ENCODE data around the gene HOPX.
"Not testable (repeated sequence)": the region's sequence is repeated elsewhere in the genome, so short reads cannot be mapped to it uniquely, and the experiment has no call there.

The HOPX gene

DNA sequence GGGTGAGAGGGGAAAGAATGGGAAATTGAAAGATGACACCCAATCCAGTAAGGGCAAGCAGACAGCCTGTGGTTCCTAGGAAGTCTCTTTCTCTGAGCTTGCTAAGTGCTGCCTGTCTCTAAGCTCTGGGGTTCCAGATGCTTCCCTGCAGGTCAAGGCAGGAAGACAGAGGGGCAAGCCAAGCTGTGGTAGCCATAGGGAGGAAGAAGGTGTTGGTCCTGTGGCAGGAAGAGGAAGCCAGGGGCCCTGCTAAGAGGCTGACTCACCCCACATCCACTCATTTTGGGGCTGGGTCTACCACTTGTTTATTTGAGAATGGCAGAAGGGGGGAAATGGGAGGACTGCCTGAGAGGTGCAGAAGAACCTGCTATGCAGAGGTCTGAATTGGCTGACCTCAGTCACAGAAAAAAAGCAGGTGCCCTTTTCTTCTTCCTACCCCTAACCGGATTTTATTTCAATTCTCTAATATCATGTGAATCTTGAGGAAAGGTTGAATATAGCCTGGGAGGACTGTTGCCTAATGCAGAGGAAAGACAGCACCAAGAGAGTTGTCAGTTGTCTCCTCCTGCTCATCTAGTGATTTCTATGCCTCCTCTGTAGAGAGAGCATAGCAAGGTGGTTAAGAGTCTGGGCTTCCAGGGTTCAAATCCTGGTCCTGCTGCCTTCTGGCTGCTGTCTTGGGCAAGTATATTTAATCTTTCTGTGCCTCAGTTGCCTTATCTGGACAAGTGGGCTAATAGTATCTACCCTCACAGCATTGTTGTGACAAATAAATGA is 27.4 kb downstream of the HOPX start:
- Mint-ChIP-seq H3K27me3 (peaks cover 38% of the 10 kb centered on the region), H3K4me1 (peaks cover 45% of the 10 kb centered on the region), H3K9me3 (no peaks in the 10 kb centered on the region), H3K27ac (no peak overlapping the region), H3K36me3 (no peaks in the 10 kb centered on the region), H3K4me3 (no peak overlapping the region)
- ATAC-seq = no peak

DNA sequence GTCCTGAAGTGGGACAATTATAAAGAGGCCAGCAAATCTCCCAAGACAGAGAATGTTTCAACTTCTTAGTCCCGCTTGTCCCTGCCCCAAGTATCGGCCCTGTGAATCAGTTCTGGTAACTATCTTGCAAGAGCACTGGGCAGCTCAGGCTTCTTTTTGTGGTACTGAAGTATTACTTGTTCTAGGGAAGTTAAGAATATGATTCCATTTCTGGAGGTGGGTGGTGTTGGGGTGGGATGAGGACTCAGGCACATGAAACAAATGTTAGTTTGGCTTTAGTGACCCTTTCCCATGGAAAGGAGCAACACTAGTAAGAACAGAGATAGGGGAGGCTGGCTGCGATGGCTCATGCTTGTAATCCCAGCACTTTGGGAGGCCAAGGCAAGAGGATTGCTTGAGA is 28.9 kb downstream of the HOPX start:
- ATAC-seq = no peak
- H3K9me3 Mint-ChIP-seq = no peaks in the 10 kb centered on the region
- peaks cover 45% of the 10 kb centered on the region for H3K4me1 Mint-ChIP-seq
- H3K36me3 Mint-ChIP-seq = no peaks in the 10 kb centered on the region
- peaks cover 24% of the 10 kb centered on the region for H3K27me3 Mint-ChIP-seq
- no peak overlapping the region for H3K4me3 Mint-ChIP-seq
- H3K27ac Mint-ChIP-seq = no peak overlapping the region

DNA sequence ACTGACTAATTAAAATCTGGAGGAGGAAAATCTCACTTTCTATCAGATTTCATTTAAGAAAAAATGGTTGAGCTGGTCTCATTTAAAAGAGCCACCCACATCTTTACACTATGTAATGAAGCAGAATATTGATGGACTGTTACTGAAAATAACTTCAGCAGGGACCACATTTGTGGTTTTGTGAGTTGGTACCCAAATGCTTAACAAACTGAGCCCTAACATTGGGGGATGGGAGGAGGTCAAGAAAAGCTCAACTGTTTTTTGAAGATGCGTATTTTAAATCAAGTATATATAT is 30.1 kb downstream of the HOPX start:
- Mint-ChIP-seq H3K27ac (no peak overlapping the region), H3K36me3 (no peaks in the 10 kb centered on the region), H3K27me3 (peaks cover 14% of the 10 kb centered on the region), H3K4me1 (peaks cover 38% of the 10 kb centered on the region), H3K9me3 (peaks cover 5% of the 10 kb centered on the region), H3K4me3 (no peak overlapping the region)
- ATAC-seq = no peak

DNA sequence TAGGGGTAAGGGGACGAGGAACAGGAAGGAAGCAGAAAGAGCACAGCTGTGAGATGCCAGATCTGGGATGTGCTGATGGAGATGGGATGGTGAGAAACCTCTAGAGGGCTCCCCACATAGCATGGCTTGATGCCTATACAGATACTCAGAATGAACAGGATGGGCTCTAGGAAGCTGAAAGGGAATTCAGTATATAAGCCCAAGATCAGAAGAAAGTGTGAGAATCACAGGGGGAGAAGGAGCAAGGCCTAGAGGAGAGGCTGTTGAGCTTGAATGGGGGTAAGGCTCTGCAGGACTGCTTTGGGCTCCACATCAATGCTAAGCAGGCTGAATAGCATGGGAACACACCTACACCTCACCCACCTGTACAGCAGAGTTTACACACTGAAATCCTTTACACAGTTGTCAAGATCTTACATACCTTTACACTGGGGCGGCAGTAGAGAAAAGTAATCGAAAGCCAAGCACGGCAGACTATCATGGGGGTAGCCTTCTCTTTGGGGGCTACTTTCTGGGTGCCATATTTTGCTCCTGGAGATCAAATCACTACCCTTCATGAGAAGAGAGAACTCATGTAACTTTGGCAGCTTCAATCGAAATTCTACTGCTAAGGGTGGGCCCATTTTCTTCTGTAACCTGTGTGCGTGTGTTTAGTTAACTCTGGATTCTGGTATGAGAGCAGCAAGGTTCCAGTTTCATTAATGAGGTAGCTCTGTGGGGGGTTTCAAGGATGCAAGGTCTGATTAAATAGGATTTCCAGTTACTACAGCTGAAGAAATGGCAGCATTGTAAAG is 30.6 kb downstream of the HOPX start:
- peaks cover 7% of the 10 kb centered on the region for H3K9me3 Mint-ChIP-seq
- ATAC-seq = peak; percentile 9
- no peaks in the 10 kb centered on the region for H3K36me3 Mint-ChIP-seq
- peak overlapping the region; percentile 15 for H3K27ac Mint-ChIP-seq
- no peak overlapping the region for H3K4me3 Mint-ChIP-seq
- peaks cover 36% of the 10 kb centered on the region for H3K4me1 Mint-ChIP-seq
- peaks cover 12% of the 10 kb centered on the region for H3K27me3 Mint-ChIP-seq

DNA sequence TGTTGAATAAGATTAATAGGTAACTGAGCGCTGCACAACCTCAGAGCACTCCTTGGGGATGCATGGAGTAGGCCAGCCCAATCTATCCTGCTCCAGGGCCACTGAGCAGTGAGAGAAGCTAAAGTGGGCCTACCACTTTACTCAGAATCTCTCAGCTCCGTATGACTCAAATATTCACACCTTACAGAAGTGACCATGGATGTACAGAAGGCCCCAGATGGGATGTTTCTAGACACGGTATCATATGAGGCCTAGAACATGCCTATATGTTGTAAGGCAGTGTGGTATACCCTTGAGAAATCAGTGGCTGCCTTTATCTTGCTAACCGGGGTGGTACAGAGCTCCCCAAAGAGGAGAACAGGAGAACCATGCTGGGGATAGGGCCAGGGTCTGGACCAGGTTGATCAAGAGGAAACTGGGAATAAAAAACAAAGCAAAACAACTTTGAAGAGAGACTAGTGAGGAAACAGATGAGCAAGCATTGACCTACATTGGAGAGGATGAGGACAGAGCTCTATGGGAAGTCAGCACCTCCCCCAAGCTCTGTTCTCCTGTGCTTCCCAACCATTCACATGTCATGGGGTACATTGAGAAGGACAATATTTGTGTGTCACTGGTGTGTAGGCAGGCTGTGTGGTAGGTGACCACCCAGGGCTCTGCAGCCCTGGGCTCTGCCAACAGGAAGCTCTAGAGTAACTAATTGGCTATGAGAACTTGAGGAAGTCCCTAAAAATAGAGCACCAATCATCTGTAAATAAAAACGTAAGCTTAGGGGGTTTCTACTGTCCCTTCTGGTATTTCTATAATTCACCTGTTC is 31.4 kb downstream of the HOPX start:
- peak; percentile 35 for ATAC-seq
- Mint-ChIP-seq H3K4me1 (peaks cover 28% of the 10 kb centered on the region), H3K36me3 (no peaks in the 10 kb centered on the region), H3K27ac (peak overlapping the region; percentile 15), H3K9me3 (peaks cover 7% of the 10 kb centered on the region), H3K27me3 (peaks cover 3% of the 10 kb centered on the region), H3K4me3 (no peak overlapping the region)

DNA sequence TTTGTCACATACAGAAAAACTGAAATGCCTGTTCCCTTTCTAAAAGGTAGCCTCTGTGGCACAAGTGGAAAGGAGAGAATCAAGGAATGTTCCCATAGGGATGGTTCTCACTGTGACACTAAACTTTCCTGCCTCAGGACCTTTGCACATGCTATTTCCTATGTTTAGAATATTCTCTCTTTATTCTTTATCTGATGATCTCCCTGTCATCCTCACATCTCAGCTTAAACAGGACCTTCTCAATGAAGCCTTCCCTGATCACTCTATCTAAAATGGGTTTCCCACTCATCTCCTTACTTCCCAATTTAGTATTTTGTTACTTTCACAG is 32.3 kb downstream of the HOPX start:
- H3K27me3 Mint-ChIP-seq = no peaks in the 10 kb centered on the region
- H3K36me3 Mint-ChIP-seq = no peaks in the 10 kb centered on the region
- H3K27ac Mint-ChIP-seq = no peak overlapping the region
- H3K9me3 Mint-ChIP-seq = peaks cover 7% of the 10 kb centered on the region
- peaks cover 24% of the 10 kb centered on the region for H3K4me1 Mint-ChIP-seq
- no peak overlapping the region for H3K4me3 Mint-ChIP-seq
- no peak for ATAC-seq

DNA sequence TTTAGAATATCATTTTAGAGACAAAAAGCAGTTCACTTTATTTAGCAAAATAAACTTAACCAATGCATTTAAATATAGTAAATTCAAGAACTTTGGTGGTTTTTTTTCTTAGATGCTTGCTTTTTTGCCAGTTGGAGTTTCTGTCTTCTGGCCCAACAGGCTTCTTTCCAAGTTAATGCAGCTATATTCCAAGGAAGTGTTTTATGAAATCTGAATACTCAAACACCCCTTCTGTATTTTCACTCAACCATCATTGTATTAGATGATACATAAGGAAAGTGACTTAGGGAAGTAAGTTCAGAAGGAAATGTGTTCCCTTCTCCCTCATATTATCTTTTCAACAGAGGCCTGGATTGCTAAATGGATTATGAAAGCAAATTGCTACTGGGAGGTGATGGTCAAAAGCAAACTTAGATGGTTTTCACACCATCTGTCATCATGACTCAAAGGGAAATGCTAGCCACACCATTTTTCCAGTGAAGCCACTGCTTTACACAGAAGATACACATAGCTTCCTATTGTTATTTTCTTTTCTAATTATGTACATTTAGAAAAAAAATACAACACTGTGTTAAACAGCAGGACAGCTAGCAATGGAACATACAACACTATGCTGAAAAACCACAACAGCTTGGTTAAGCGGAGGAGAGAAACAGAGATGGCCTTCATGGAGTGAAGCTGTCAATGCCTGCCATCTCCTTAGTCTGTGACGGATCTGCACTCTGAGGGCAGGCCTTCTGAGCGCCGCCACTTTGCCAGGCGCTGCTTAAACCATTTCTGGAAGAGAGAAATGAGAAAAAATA is 32.9 kb downstream of the HOPX start:
- Mint-ChIP-seq H3K4me1 (peaks cover 18% of the 10 kb centered on the region), H3K9me3 (peaks cover 7% of the 10 kb centered on the region), H3K27me3 (no peaks in the 10 kb centered on the region), H3K4me3 (no peak overlapping the region), H3K27ac (no peak overlapping the region), H3K36me3 (no peaks in the 10 kb centered on the region)
- ATAC-seq = no peak

DNA sequence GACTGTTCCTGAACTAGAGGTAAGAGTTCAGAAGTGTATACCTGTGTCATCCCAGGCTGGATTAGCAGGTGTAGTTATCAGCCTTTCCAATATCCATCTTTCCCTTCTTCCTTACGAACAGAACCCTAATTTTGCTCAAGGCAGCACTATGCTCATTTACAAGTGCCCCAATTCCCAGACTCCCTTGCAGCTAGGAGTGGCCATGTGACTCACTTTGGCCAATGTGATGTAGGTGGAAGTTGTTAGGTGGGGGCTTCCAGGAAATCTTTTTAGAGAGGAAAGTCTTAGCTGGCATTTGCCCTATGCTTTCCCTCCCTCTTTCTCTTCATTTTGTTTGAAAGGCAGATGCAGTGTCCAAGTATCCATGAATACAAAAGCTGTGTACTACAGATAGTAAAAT is 34.8 kb downstream of the HOPX start:
- Mint-ChIP-seq H3K27me3 (no peaks in the 10 kb centered on the region), H3K27ac (no peak overlapping the region), H3K4me3 (no peak overlapping the region), H3K9me3 (peaks cover 7% of the 10 kb centered on the region), H3K36me3 (no peaks in the 10 kb centered on the region), H3K4me1 (peaks cover 18% of the 10 kb centered on the region)
- ATAC-seq = no peak

DNA sequence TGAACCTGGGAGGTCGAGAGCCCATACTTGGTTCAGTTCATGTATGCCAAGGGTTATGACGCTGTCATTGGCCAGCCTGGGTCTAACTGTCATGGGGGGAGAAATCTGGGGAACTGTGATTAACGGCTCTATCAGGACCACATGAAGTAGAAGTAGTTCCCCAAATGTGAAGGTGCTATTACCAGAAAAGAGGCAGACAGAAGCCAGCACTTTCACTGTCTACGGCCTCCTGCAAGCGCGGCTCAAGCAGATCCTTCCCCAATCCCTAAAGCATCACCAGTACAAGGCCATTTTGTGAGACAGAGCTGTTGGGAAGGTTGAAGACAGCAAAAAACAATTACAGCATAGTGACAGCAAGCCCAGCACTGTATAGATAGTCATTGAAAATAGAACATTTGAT is 37.5 kb downstream of the HOPX start:
- Mint-ChIP-seq H3K27me3 (no peaks in the 10 kb centered on the region), H3K36me3 (no peaks in the 10 kb centered on the region), H3K27ac (no peak overlapping the region), H3K4me3 (no peak overlapping the region), H3K9me3 (peaks cover 7% of the 10 kb centered on the region), H3K4me1 (no peaks in the 10 kb centered on the region)
- ATAC-seq = no peak

DNA sequence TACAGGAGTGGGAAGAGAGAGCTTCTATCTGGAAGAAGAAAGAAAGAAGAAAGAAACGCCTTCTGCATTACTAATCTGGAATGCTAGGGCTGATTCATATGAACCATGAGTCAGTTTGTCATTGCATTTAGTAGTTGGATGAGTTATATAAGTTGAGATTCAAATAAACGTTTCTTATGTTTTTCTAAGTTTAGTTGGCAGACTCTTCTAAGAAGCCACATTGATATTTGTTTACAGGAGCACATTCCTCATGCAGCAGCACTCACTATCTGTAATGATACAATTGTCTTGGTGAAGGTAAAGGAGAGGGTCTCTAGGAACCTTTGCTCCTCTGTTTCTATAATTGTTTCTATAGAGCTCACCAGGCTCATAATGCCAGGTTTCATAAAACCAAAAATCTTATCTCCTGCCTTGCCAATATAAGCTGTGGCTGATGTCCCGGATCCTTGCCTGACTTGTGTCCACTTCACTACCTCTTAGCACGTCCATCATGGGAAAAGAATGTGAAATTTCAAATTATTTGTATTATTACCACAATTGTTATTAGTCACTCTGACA is 39.5 kb downstream of the HOPX start:
- H3K27me3 Mint-ChIP-seq = no peaks in the 10 kb centered on the region
- no peak overlapping the region for H3K4me3 Mint-ChIP-seq
- H3K9me3 Mint-ChIP-seq = peaks cover 6% of the 10 kb centered on the region
- no peaks in the 10 kb centered on the region for H3K4me1 Mint-ChIP-seq
- no peak overlapping the region for H3K27ac Mint-ChIP-seq
- ATAC-seq = no peak
- no peaks in the 10 kb centered on the region for H3K36me3 Mint-ChIP-seq

DNA sequence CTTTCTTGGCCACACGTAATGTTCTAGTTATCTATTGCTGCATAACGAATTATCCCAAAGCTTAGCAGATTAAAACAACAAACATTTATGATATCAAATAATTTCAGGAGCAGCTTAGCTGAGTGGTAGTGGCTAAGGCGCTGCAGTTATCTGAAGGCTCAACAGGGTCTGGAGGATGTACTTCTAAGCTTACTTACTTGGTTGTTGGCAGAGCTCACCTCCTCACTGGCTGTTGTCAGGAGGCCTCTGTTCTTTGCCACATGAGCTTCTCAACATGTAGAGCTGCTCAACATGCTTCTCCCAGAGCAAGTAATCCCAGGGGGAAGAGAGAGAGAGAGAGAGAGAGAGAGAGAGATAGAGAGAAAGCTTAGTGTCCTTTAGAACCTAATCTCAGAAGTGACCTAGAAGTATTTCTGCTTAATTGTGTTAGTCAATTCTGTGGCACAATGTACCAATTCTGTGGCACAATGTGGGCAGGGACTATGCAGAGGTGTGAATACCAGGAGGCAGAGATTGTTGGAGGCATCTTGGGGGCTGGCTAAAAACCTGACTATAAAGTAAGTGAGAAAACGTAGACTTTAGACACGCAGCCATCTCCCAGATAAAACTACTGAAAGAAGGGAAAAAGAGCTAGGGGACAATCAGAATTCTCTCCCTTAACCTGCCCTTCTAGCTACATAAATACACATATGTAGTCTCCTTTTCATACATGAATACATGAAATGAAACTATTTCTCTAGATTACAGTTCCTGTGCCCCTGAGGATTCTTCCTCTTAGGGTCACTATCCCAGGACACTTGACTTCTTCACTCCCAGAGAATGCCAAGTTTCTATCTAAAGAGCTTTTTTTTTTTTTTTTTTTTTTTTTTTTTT is 40.2 kb downstream of the HOPX start:
- H3K27ac Mint-ChIP-seq = no peak overlapping the region
- H3K4me1 Mint-ChIP-seq = no peaks in the 10 kb centered on the region
- no peak overlapping the region for H3K4me3 Mint-ChIP-seq
- ATAC-seq = no peak
- no peaks in the 10 kb centered on the region for H3K36me3 Mint-ChIP-seq
- no peaks in the 10 kb centered on the region for H3K27me3 Mint-ChIP-seq
- H3K9me3 Mint-ChIP-seq = peaks cover under 1% of the 10 kb centered on the region

DNA sequence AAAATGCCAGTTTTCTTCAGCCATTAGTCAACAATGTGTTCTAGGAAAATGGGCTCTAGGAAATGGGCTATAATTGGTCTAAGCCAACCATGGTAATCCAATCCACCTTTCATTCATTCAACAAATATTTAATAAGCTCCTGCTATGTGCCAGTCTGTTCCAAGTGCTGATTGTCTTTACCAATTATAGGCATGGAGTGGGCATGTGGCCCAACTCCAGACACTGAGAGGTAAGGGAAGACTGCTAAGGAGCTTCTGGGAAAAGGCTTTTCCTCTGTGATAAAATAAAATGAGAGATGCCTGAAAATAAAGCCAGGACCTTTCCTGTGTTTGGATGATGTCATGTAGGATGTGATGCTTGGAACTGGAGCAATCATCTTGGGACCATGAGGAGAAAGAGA is 43.3 kb downstream of the HOPX start:
- peaks cover 9% of the 10 kb centered on the region for H3K27me3 Mint-ChIP-seq
- no peaks in the 10 kb centered on the region for H3K4me1 Mint-ChIP-seq
- H3K27ac Mint-ChIP-seq = no peak overlapping the region
- H3K4me3 Mint-ChIP-seq = no peak overlapping the region
- H3K36me3 Mint-ChIP-seq = no peaks in the 10 kb centered on the region
- no peaks in the 10 kb centered on the region for H3K9me3 Mint-ChIP-seq
- ATAC-seq = no peak

DNA sequence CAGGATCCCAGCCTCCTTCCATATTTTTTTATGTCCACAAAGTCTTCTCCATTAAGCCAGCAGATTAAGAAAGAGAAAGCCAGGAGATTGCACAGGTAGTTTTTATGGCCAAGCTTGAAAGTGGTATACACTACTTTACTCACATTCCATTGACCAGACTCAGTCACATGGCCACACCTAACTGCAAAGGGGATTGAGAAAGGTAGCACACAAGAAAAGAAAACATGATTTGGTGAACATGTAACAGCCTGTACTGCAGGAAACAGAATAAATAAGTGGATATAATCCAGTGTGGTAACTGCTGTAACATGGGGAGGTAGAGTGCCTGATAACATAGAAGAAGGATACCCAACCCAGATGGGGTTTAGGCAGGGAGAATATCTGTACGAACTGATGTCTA is 43.9 kb downstream of the HOPX start:
- Mint-ChIP-seq H3K27me3 (peaks cover 9% of the 10 kb centered on the region), H3K27ac (no peak overlapping the region), H3K4me1 (no peaks in the 10 kb centered on the region), H3K36me3 (no peaks in the 10 kb centered on the region), H3K9me3 (no peaks in the 10 kb centered on the region), H3K4me3 (no peak overlapping the region)
- ATAC-seq = no peak

DNA sequence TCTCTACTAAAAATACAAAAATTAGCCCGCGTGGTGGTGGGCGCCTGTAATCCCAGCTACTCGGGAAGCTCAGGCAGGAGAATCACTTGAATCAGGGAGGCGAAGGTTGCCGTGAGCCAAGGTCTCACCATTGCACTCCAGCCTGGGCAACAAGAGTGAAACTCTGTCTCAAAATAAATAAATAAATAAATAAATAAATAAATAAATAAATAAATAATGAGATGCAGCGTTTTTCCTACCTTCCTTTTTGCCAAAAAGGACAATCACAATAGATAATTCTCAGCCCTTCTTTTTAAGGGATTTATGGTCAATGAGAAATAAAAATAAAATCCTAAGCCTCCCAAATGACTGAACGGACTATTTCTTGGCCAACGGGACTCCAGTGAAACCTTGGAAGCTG is 46.1 kb downstream of the HOPX start:
- not testable (repeated sequence) for H3K4me3 Mint-ChIP-seq, H3K9me3 Mint-ChIP-seq, H3K36me3 Mint-ChIP-seq, H3K4me1 Mint-ChIP-seq, H3K27ac Mint-ChIP-seq, ATAC-seq
- peaks cover 21% of the 10 kb centered on the region for H3K27me3 Mint-ChIP-seq
